ENCODE data around the gene GPC6.

The GPC6 gene

GRCh38 chr13:93716623-93717022, 490.0 kb downstream of the GPC6 start:
- Histone ChIP-seq H3K9me3 (ENCODE audit: insufficient read depth, low read length) (peaks cover 4% of the 10 kb centered on the region; the same call in 1 of the 2 replicates), H3F3A (ENCODE audit: insufficient read depth) (no peaks in the 10 kb centered on the region), H3K27me3 (ENCODE audit: low read length) (no peaks in the 10 kb centered on the region), H4K20me1 (ENCODE audit: low read depth, low read length) (no peaks in the 10 kb centered on the region), H3K4me2 (ENCODE audit: low read depth, low read length, poor library complexity, severe bottlenecking) (no peak overlapping the region), H2AFZ (ENCODE audit: low read depth, low read length, severe bottlenecking) (no peak overlapping the region), H3K36me3 (ENCODE audit: low read length) (no peaks in the 10 kb centered on the region), H3K9me2 (replicated peaks; ENCODE audit: insufficient read depth, low read length) (no peaks in the 10 kb centered on the region), H3K27ac (ENCODE audit: low read depth, low read length) (no peak overlapping the region), H3K9ac (ENCODE audit: low read length) (no peak overlapping the region), H3K4me3 (ENCODE audit: insufficient read depth, low read length, poor library complexity, severe bottlenecking) (no peak overlapping the region), H3K79me2 (ENCODE audit: insufficient read depth, low read length) (no peaks in the 10 kb centered on the region)
- TF ChIP-seq EZH2phosphoT487 (conservative IDR thresholded peaks at IDR 0.05; ENCODE audit: low read length) = no peak
- no peak for TF ChIP-seq CTCF (IDR thresholded peaks at IDR 0.05; ENCODE audit: insufficient read depth, low read length, poor library complexity, severe bottlenecking)

GRCh38 chr13:93721483-93721882, 494.9 kb downstream of the GPC6 start:
- H3K4me2 ChIP-seq (ENCODE audit: low read depth, low read length, poor library complexity, severe bottlenecking) = no peak overlapping the region
- no peaks in the 10 kb centered on the region for H3F3A ChIP-seq (ENCODE audit: insufficient read depth)
- H3K27me3 ChIP-seq (ENCODE audit: low read length) = no peaks in the 10 kb centered on the region
- H4K20me1 ChIP-seq (ENCODE audit: low read depth, low read length) = no peaks in the 10 kb centered on the region
- no peaks in the 10 kb centered on the region for H3K9me2 ChIP-seq (replicated peaks; ENCODE audit: insufficient read depth, low read length)
- TF ChIP-seq EZH2phosphoT487 (conservative IDR thresholded peaks at IDR 0.05; ENCODE audit: low read length) (no peak), CTCF (IDR thresholded peaks at IDR 0.05; ENCODE audit: insufficient read depth, low read length, poor library complexity, severe bottlenecking) (no peak)
- no peak overlapping the region for H3K9ac ChIP-seq (ENCODE audit: low read length)
- no peak overlapping the region for H2AFZ ChIP-seq (ENCODE audit: low read depth, low read length, severe bottlenecking)
- no peaks in the 10 kb centered on the region for H3K9me3 ChIP-seq (ENCODE audit: insufficient read depth, low read length)
- no peak overlapping the region for H3K4me3 ChIP-seq (ENCODE audit: insufficient read depth, low read length, poor library complexity, severe bottlenecking)
- no peak overlapping the region for H3K27ac ChIP-seq (ENCODE audit: low read depth, low read length)
- H3K36me3 ChIP-seq (ENCODE audit: low read length) = no peaks in the 10 kb centered on the region
- H3K79me2 ChIP-seq (ENCODE audit: insufficient read depth, low read length) = no peaks in the 10 kb centered on the region

- no peaks in the 10 kb centered on the region for H3K36me3 ChIP-seq (ENCODE audit: low read length)
- no peaks in the 10 kb centered on the region for H3K79me2 ChIP-seq (ENCODE audit: insufficient read depth, low read length)
- no peak overlapping the region for H2AFZ ChIP-seq (ENCODE audit: low read depth, low read length, severe bottlenecking)
- H3K27me3 ChIP-seq (ENCODE audit: low read length) = no peaks in the 10 kb centered on the region
- TF ChIP-seq CTCF (IDR thresholded peaks at IDR 0.05; ENCODE audit: insufficient read depth, low read length, poor library complexity, severe bottlenecking) (no peak), EZH2phosphoT487 (conservative IDR thresholded peaks at IDR 0.05; ENCODE audit: low read length) (no peak)
- H4K20me1 ChIP-seq (ENCODE audit: low read depth, low read length) = no peaks in the 10 kb centered on the region
- no peaks in the 10 kb centered on the region for H3K9me3 ChIP-seq (ENCODE audit: insufficient read depth, low read length)
- no peaks in the 10 kb centered on the region for H3F3A ChIP-seq (ENCODE audit: insufficient read depth)
- H3K4me3 ChIP-seq (ENCODE audit: insufficient read depth, low read length, poor library complexity, severe bottlenecking) = no peak overlapping the region
- no peak overlapping the region for H3K27ac ChIP-seq (ENCODE audit: low read depth, low read length)
- no peak overlapping the region for H3K4me2 ChIP-seq (ENCODE audit: low read depth, low read length, poor library complexity, severe bottlenecking)
- H3K9ac ChIP-seq (ENCODE audit: low read length) = no peak overlapping the region
- no peaks in the 10 kb centered on the region for H3K9me2 ChIP-seq (replicated peaks; ENCODE audit: insufficient read depth, low read length)
Measured at GRCh38 chr13:93723316-93723715, 496.7 kb downstream of the GPC6 start.
